Measurements from ENCODE around the gene C5orf58.

C5orf58 gene

GRCh38 chr5:170252720-170253350 lies 20.1 kb downstream of the C5orf58 start:
- TF ChIP-seq EZH2phosphoT487 (IDR thresholded peaks at IDR 0.05; ENCODE audit: borderline replicate concordance), result no peak
- no peak for TF ChIP-seq CTCF (conservative IDR thresholded peaks at IDR 0.05; ENCODE audit: low read length)
- H3K36me3 ChIP-seq (ENCODE audit: insufficient read depth, low read length), result peaks cover 96% of the 10 kb centered on the region; the same call in 1 of the 2 replicates
- H3K4me2 ChIP-seq (ENCODE audit: low read depth, low read length, poor library complexity, severe bottlenecking), result no peak overlapping the region
- no peaks in the 10 kb centered on the region for H3K27me3 ChIP-seq (ENCODE audit: insufficient read depth, low read length, poor library complexity, severe bottlenecking)
- H3K4me3 ChIP-seq (ENCODE audit: low read length, poor library complexity, severe bottlenecking), result no peak overlapping the region
- H3K9me2 ChIP-seq (replicated peaks; ENCODE audit: low read depth, low read length), result no peaks in the 10 kb centered on the region
- H3K9me3 ChIP-seq (ENCODE audit: insufficient read depth, low read depth, low read length), result no peaks in the 10 kb centered on the region
- H4K20me1 ChIP-seq (ENCODE audit: insufficient read depth, low read length, poor library complexity, severe bottlenecking), result no peaks in the 10 kb centered on the region
- no peak overlapping the region for H2AFZ ChIP-seq (ENCODE audit: low read length)
- no peaks in the 10 kb centered on the region for H3K4me1 ChIP-seq (ENCODE audit: insufficient read depth, low read length, poor library complexity, severe bottlenecking)
- H3K9ac ChIP-seq (ENCODE audit: low read depth, low read length, poor library complexity, severe bottlenecking), result no peak overlapping the region
- H3F3A ChIP-seq (ENCODE audit: low read depth), result no peaks in the 10 kb centered on the region
- H3K79me2 ChIP-seq (ENCODE audit: insufficient read depth, low read length), result no peaks in the 10 kb centered on the region

- H3K9me2 ChIP-seq (replicated peaks; ENCODE audit: low read depth, low read length), result no peaks in the 10 kb centered on the region
- no peaks in the 10 kb centered on the region for H3F3A ChIP-seq (ENCODE audit: low read depth)
- peaks cover 97% of the 10 kb centered on the region for H3K36me3 ChIP-seq (ENCODE audit: insufficient read depth, low read length)
- TF ChIP-seq CTCF (conservative IDR thresholded peaks at IDR 0.05; ENCODE audit: low read length) (no peak), EZH2phosphoT487 (IDR thresholded peaks at IDR 0.05; ENCODE audit: borderline replicate concordance) (no peak)
- no peaks in the 10 kb centered on the region for H3K79me2 ChIP-seq (ENCODE audit: insufficient read depth, low read length)
- H3K9ac ChIP-seq (ENCODE audit: low read depth, low read length, poor library complexity, severe bottlenecking), result no peak overlapping the region
- no peak overlapping the region for H3K4me3 ChIP-seq (ENCODE audit: low read length, poor library complexity, severe bottlenecking)
- no peaks in the 10 kb centered on the region for H3K9me3 ChIP-seq (ENCODE audit: insufficient read depth, low read depth, low read length)
- no peaks in the 10 kb centered on the region for H4K20me1 ChIP-seq (ENCODE audit: insufficient read depth, low read length, poor library complexity, severe bottlenecking)
- H2AFZ ChIP-seq (ENCODE audit: low read length), result no peak overlapping the region
- H3K4me1 ChIP-seq (ENCODE audit: insufficient read depth, low read length, poor library complexity, severe bottlenecking), result no peaks in the 10 kb centered on the region
- H3K27me3 ChIP-seq (ENCODE audit: insufficient read depth, low read length, poor library complexity, severe bottlenecking), result no peaks in the 10 kb centered on the region
- no peak overlapping the region for H3K4me2 ChIP-seq (ENCODE audit: low read depth, low read length, poor library complexity, severe bottlenecking)
Measured at GRCh38 chr5:170254056-170254455, 21.3 kb downstream of the C5orf58 start.

- no peak overlapping the region for H3K4me2 ChIP-seq (ENCODE audit: low read depth, low read length, poor library complexity, severe bottlenecking)
- H3K9me2 ChIP-seq (replicated peaks; ENCODE audit: low read depth, low read length), result no peaks in the 10 kb centered on the region
- no peak overlapping the region for H3K4me3 ChIP-seq (ENCODE audit: low read length, poor library complexity, severe bottlenecking)
- no peaks in the 10 kb centered on the region for H3K79me2 ChIP-seq (ENCODE audit: insufficient read depth, low read length)
- peaks cover under 1% of the 10 kb centered on the region for H3K4me1 ChIP-seq (ENCODE audit: insufficient read depth, low read length, poor library complexity, severe bottlenecking)
- H3K9me3 ChIP-seq (ENCODE audit: insufficient read depth, low read depth, low read length), result no peaks in the 10 kb centered on the region
- H3F3A ChIP-seq (ENCODE audit: low read depth), result no peaks in the 10 kb centered on the region
- H2AFZ ChIP-seq (ENCODE audit: low read length), result no peak overlapping the region
- peaks cover 99% of the 10 kb centered on the region for H3K36me3 ChIP-seq (ENCODE audit: insufficient read depth, low read length)
- H3K27me3 ChIP-seq (ENCODE audit: insufficient read depth, low read length, poor library complexity, severe bottlenecking), result no peaks in the 10 kb centered on the region
- no peaks in the 10 kb centered on the region for H4K20me1 ChIP-seq (ENCODE audit: insufficient read depth, low read length, poor library complexity, severe bottlenecking)
- no peak overlapping the region for H3K9ac ChIP-seq (ENCODE audit: low read depth, low read length, poor library complexity, severe bottlenecking)
- TF ChIP-seq CTCF (conservative IDR thresholded peaks at IDR 0.05; ENCODE audit: low read length) (no peak), EZH2phosphoT487 (IDR thresholded peaks at IDR 0.05; ENCODE audit: borderline replicate concordance) (no peak)
Measured at GRCh38 chr5:170256571-170256970, 23.8 kb downstream of the C5orf58 start.

Data from Loucy (cell line).